Right lobe of liver (tissue), 4 donors: ENCODE results near the gene ADAT1.

Experiments
- POLR2A ChIP-seq: fragments of 450-650 bp; IDR thresholded peaks from one replicate; pipeline ENCODE4 v1.6.1; 2017; ENCODE audit warnings: antibody characterized with exemption, mild to moderate bottlenecking
- TF ChIP-seq, protein P1 (sequence below), 4 donors: fragments of 200-600 bp in 3 of 4; fragments of 450-650 bp in 1 of 4; IDR thresholded peaks; one replicate each; pipeline versions ENCODE4 v1.5.1 to v1.8.0; 2016 to 2022; ENCODE audit warnings: antibody characterized with exemption in 4 of 4, mild to moderate bottlenecking in 2 of 4
- donor health status: DM: no; HTN: no; CAD: no.
- donor health status: DM: no; HTN: no; CAD: no.
- donor health status: DM: no; HTN: yes; CAD: no.

- TF ChIP-seq, protein P1, sequence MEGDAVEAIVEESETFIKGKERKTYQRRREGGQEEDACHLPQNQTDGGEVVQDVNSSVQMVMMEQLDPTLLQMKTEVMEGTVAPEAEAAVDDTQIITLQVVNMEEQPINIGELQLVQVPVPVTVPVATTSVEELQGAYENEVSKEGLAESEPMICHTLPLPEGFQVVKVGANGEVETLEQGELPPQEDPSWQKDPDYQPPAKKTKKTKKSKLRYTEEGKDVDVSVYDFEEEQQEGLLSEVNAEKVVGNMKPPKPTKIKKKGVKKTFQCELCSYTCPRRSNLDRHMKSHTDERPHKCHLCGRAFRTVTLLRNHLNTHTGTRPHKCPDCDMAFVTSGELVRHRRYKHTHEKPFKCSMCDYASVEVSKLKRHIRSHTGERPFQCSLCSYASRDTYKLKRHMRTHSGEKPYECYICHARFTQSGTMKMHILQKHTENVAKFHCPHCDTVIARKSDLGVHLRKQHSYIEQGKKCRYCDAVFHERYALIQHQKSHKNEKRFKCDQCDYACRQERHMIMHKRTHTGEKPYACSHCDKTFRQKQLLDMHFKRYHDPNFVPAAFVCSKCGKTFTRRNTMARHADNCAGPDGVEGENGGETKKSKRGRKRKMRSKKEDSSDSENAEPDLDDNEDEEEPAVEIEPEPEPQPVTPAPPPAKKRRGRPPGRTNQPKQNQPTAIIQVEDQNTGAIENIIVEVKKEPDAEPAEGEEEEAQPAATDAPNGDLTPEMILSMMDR (IDR thresholded peaks at IDR 0.05): no peak
- no peak for TF ChIP-seq POLR2A
Measured at GRCh38 chr16:75579281-75579834, 43.7 kb downstream of the ADAT1 start.
